ENCODE measurements around the gene WEE2. TPM values are rescaled to one million over a fixed set of nuclear protein-coding genes. Genes with fewer than 3 reads are reported as not detected.

Gene WEE2
- total RNA-seq (2022; extraction: Qiagen RNA extraction) = not detected in 5 replicates

DNA sequence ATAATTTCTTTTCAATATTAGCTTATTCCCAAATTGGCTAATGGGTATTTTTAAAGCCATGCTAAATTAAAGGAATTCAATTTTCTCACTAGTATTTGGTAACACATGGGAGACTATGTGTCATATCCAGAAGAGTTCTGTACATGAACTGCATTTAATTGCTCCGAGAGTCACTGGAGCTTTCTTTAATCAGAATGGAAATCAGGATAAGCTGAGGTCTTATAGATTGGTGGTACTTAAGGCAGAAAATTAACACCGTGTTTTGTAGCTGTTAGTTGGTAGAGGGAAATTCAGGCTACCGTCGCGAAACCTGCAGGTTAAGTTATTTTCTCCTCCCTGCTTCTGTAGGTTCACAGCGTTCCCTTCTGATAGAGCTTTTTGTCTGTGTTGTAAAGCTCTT lies at the start of gene WEE2:
WEE2 (plus strand) TSS at position 3 of the 400 bp plus-strand sequence. CDS start 406 bp downstream, outside the sequence.

DNA sequence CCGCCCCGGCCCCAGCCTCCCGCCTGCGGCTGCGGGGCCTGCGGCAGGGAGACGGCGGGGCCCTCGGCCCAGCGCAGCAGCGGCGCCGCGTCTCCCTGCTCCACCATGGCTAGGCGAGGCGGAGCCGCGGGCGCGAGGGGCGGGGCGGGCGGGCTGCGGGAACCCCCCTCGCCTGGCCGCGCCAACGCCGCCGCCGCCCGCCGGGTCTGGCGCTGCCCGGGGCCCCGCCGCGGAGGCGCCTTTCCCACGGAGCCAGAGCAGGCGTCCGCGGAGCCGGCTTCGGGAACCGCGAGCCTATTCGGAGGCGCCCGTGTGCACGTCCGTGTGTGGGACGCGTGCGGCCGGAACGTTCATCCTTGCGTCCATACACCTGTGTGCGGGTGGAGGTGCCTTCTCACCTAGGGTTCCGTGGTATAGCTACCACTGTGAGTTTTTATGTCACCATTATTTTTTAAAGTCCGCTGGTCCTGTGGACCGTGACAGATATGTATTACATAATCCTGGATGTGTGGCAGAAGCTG lies 6.0 kb upstream of the WEE2 start, which contains the start of gene DENND11:
DENND11 (minus strand) TSS at position 120 of the 521 bp plus-strand sequence; CDS start at position 107, 13 bp downstream.

DNA sequence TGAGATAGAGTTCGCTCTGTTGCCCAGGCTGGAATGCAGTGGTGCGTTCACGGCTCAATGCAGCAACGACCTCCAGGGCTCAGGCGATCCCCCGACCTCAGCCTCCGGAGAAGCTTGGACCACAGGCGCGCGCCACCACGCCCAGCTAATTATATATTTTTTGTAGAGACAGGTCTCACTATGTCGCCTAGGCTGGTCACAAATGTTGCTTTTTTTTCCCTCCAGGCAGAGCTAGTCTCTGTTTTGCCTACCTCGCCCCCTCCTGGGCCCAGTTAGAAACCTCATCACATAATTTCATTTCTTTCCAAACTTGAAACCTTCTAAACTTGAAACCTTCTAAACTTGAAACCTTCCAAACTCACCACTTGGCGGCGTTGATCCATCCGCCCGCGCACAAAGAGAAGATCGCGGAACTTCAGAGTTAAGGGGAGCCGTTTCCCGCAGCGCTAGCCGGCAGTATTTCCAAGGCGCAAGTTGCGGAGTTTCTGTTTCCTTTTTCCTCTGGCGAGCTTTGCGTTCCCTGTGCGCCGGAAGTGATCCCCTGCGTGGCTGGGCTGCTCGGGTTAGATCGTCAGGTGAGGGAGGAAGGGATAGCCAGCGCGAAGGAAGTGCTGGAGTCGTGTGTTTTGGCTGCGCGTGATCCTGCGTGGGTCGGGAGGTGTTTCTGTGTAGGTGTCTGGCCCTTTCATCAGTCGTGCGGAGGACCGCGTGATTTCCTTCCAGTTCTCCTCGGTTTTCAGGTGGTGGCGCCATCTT lies 29.9 kb downstream of the WEE2 start, which contains the start of gene SSBP1:
SSBP1 (plus strand) TSS at position 523 of the 756 bp plus-strand sequence. CDS start 809 bp downstream, outside the sequence.

DNA sequence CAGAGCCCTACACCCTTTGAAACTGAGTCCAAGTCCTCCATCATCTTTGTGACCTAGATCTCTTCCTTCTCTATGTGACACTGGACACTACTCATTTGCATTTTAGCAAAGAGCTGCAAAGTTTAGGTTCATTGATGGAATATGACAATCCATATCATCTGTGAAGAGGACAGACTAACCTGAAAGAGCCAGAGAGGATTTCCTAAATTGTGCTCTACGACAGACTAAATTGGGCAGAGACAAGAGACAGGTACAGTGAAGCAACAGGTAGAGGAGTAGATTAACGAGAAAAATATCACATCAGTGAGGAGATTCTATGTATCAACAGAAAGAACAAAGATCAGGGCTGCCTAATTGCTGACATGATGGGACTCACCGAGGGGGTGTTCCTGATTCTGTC lies 55.6 kb downstream of the WEE2 start, which contains the start of gene TAS2R3:
TAS2R3 (plus strand) TSS at position 301 of the 400 bp plus-strand sequence; CDS start at position 363, 62 bp downstream.

DNA sequence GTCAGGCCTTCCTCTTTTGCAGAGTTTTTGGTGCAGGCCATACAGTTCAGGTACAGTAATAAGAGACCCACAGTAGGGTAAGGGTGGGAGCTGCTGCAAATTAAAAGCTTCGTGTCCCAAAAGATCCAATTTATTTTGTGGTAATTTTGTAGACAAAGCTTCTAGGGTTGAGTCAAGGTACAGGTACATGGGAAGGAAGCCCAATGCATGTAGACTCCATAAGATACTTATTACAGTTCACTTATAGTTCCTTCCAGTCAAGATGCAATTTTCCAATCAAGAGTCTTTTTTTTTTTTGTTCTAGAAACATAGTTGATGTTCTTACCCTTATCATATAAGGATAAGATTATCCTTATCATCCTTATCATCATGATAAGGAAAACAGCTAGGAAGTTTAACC lies 68.2 kb downstream of the WEE2 start, which contains the start of gene TAS2R4:
TAS2R4 (plus strand) TSS at position 301 of the 400 bp plus-strand sequence. CDS start 1,815 bp downstream, outside the sequence.

Other genes starting within 250 kb of the WEE2 start
- 25.9 to 36.7 TPM (median 28.4 TPM) in 5 replicates for gene AGK, start 156.9 kb upstream of the WEE2 start, total RNA-seq (2022; extraction: Qiagen RNA extraction)
- gene DENND11, start 6.2 kb upstream of the WEE2 start, total RNA-seq (2022; extraction: Qiagen RNA extraction) = 4.7 to 6.2 TPM (median 5.9 TPM) in 5 replicates
- 270 to 355 TPM (median 288 TPM) in 5 replicates for gene SSBP1, start 30.0 kb downstream of the WEE2 start, total RNA-seq (2022; extraction: Qiagen RNA extraction)
- gene TAS2R3, start 55.7 kb downstream of the WEE2 start, total RNA-seq (2022; extraction: Qiagen RNA extraction) = not detected in 5 replicates
- gene TAS2R4, start 68.3 kb downstream of the WEE2 start, total RNA-seq (2022; extraction: Qiagen RNA extraction) = 0.07 to 0.16 TPM (median 0.14 TPM) in 5 replicates
- 0.31 to 0.45 TPM (median 0.36 TPM) in 5 replicates for gene TAS2R5, start 81.9 kb downstream of the WEE2 start, total RNA-seq (2022; extraction: Qiagen RNA extraction)
- not detected in 5 replicates for gene PRSS37, start 133.1 kb downstream of the WEE2 start, total RNA-seq (2022; extraction: Qiagen RNA extraction)
- not detected in 5 replicates for gene OR9A4, start 208.0 kb downstream of the WEE2 start, total RNA-seq (2022; extraction: Qiagen RNA extraction)
- gene CLEC5A, start 238.6 kb downstream of the WEE2 start, total RNA-seq (2022; extraction: Qiagen RNA extraction) = not detected in 5 replicates